ENCODE results near the gene JMJD8.
A peak's percentile ranks its signal among the peaks of the same experiment; 100 is the strongest.

The JMJD8 gene, protein sequence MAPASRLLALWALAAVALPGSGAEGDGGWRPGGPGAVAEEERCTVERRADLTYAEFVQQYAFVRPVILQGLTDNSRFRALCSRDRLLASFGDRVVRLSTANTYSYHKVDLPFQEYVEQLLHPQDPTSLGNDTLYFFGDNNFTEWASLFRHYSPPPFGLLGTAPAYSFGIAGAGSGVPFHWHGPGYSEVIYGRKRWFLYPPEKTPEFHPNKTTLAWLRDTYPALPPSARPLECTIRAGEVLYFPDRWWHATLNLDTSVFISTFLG

DNA sequence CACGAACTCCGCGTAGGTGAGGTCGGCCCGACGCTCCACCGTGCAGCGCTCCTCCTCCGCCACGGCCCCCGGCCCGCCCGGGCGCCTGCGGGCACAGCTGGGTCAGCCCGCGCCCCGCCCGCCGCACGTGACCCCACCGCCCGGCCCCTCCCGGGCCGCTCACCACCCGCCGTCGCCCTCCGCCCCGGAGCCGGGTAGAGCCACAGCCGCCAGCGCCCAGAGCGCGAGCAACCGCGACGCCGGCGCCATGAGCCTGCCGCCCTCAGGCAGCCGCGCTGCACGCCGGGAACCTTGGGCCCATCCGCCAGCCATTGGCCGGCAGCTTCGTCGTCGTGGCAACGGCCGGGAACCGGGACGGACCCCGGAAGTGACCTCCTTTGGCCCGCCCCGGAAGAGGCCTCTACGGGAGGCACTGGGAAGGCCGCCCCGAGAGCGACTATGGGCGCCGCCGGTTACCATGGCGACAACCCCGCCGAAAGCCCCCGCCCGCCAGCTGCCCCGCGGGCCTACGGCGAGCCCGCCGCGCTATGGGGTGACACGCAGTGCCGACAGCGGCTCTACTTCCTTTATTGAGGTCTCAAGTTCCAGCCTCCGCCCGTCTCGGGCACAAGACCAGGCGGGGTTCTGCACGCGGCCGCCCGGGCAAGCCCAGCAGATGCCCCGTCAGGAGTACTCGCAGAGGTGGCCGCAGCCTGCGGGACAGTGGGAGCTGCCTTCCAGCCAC is at the start of gene JMJD8:
Gene JMJD8 (minus strand): TSS at position 264 of the 724 bp plus-strand sequence. CDS start 15 bp downstream, at position 249.
- DNase-seq: peak; percentile 56

DNA sequence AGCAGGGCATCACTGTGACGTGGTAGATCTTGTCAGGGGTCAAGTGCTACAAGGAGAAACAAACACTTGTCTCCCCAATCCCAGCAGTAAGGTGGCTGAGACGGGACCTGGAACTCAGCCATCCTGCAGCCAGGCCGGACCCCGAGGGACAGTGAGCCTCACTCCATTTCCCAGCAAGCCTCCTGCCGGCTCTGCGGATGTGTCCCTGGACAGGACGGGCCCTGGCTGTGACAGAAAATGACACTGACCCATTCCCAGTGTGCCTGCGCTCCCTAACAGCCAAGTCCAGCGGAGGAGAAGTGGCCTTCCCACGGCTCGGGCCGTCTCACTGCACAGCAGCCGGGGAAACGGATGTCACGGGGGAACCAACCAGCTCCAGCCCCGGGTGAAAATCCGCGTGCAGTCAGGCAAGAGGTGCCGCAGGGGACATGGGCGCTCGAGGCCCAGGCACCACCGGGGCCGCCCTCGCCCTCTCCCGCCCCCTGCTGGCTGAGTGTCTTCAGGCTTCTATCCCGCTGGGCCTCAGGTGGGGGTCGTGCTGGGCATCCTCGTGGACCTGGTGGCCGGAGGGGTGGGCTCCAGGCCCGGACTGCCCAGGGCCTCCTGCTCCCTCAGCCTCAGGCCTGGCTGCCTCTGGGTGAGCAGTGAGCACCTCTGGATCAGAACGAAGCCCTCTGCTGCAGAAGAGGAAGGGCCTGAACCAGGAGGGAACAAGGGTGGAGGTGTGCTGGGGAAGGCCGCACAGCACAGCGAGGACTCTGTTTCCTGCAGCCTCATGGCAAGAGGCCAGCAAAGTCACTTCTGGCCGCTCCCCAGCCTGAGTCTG is 49.5 kb upstream of the JMJD8 start:
- no peak for DNase-seq

DNA sequence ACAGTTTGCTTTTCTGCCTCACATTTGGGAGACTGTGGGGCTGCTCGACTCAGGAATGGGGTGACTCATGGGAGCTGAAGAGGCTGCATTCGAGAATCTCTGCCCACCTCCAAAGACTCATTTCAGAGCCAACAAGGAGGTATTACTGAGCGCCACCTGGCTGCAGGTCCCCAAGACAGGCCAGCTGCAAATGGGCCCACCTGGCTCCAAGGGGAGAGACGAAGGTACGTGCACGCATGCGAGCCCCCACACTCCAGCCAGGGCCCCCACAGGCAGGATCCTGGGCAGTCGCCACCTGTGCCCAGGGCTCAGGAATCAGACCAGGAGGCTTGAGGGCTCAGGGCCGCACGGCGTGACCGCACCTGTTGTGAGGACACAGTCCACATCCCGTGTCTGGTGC is 48.8 kb upstream of the JMJD8 start:
- no peak for DNase-seq

DNA sequence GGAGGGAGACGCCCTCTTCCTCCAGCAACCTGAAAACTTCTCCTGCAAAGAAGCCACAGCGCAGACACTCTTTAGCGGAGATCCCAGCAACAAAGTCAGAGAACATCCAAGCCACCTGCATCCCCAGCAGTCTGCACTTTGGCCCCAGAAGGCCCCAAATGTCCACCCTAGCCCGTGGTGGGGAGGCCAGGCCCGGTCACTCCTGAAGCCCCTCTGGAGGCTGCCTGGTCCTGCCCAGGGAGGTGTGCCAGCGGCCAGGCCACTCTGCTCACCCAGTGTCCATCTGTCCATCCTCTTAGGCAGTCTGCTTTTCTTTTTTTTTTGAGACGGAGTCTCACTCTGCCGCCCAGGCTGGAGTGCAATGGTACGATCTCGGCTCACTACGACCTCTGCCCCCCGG is 48.2 kb upstream of the JMJD8 start:
- DNase-seq: no peak

DNA sequence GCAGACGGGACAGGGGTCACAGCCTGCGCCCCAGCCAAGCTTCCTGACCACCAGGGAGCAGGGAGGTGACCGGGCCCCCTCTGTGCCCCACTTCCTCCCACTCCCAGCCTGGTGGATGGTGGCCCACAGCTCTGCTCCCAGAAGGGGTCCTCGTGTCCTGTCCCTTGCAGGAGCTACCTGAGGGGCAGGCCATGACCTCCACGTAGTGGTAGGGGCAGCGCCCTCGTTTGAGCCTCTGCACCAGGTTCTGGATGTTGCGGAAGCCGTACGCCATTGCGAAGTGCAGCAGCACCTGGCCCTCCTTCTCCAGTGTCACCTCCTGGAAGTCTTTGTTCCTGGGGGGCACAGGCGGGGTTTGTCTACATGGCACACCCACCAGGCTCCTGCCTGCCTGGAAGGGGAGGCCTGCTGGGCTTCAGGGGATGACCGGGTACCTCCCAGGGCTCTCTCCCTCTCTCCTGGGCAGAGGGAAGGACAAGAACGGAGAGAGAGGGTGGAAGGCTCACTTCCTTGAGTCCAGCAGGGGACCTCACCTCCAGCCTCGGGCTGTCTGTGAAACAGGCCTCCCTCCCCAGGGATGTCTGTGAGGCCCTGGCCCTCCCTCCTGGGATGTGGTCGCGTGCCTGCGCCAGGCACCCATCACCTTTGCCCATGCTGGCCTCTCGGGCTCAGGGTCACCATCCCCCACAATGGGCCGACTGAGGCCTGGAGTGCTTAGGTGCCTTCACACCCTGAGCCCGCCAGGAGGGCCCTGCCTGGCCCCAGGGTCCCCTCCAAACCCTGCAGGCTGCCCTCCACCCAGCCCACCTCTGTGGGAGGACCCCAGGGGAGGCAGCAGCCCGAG is 46.8 kb upstream of the JMJD8 start:
- DNase-seq: no peak

DNA sequence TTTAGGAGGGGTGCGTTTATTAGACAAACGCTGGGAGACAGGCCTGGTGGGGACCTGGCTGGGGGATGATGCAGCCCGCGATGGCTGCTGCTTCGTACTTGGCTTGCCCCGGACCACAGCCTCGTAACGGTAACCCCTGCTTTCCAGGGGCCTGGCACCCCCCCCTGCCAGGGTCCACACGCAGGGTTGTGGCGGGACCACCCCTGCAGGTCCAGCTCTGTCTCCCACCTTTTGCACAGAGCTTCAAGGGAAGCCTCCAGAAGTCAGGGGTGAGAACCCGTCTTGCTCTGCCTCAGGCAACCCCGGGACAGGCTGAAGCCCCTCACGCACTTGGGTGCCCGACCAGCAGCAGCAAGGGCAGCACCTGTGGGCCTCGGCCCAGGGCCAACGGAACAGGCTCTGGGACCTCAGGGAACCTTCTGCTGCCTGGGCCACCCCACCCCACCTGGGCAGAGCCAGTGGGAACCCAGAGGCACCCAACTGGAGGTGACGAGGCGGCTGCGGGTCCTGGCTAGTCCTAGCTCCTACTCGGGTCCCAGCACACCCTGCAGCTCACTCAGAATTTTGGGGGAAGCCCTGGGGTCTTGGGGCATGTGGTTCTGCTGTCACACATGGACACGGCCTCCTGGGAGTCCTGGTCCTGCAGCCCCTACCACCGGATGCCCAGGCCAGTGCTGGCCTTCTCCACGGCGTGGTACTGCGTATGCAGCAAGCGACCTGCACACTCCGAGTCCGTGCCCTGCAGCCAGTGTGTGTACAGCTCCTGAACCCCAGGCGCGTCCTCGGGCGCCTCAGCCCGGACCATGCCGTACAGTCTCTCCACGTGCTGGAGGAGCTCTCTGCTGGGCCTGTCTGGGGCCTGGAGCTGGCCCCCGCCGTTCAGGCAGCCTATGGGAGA is 45.9 kb upstream of the JMJD8 start:
- DNase-seq: no peak

DNA sequence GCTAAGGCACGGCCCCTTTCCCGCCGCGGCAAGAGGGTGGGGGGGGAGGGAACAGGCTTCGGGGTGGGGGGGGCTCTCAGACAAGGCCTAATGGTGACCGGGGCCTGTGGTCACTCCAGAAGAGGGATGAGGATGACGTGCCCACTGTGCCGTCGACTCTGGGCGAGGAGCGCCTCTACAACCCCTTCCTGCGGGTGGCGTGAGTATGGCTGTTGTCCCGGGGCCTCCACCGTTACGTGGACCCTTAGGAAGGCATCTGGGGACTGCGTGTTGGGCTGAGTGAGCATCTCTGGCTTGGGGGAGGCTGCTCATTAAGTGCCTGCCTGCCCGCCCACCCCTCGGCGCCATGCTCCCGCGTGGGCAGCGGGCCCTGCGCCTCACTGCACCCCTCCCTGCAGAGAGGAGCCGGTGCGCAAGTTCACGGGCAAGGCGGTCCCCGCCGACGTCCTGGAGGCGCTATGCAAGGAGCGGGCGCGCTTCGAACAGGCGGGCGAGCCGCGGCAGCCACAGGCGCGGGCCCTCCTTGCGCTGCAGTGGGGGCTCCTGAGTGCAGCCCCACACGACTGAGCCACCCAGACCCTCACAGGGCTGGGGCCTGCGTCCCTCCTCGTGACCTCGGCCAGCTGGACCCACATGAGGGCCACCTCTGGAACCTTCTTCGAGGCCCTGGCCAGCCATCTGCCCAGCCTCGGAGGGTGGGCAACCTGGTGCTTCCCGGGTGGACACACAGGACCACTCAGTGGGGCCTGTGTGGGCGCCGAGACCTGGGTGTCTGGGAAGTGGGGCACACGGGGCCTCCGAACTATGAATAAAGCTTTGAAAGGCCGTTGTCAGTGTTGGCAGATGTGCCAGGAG is 45.0 kb upstream of the JMJD8 start:
- no peak for DNase-seq

DNA sequence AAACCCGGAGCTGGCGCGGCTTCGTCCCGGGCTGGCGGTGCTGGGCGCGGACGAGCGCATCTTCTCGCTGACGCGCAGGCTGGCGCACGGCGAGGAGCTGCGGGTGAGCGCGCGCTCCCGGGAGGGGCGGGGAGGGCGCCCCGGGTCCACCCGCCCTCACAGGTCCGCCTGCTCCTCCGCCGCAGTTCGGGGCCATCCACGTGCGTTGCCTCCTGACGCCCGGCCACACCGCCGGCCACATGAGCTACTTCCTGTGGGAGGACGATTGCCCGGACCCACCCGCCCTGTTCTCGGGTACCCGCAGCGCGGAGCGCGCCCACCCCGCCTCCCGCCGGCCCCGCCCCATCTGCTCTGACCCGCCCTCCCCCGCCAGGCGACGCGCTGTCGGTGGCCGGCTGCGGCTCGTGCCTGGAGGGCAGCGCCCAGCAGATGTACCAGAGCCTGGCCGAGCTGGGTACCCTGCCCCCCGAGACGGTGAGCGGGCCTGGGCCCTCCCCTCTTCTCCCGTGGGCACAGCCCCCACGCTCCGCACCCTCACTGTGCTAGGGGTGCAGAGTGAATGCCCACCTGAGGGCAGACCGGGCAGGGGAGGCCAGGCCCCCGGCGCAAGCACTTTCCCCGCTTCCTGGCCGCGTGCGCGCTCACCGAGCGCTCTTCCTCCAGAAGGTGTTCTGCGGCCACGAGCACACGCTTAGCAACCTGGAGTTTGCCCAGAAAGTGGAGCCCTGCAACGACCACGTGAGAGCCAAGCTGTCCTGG is 44.2 kb upstream of the JMJD8 start:
- DNase-seq: peak; percentile 59

DNA sequence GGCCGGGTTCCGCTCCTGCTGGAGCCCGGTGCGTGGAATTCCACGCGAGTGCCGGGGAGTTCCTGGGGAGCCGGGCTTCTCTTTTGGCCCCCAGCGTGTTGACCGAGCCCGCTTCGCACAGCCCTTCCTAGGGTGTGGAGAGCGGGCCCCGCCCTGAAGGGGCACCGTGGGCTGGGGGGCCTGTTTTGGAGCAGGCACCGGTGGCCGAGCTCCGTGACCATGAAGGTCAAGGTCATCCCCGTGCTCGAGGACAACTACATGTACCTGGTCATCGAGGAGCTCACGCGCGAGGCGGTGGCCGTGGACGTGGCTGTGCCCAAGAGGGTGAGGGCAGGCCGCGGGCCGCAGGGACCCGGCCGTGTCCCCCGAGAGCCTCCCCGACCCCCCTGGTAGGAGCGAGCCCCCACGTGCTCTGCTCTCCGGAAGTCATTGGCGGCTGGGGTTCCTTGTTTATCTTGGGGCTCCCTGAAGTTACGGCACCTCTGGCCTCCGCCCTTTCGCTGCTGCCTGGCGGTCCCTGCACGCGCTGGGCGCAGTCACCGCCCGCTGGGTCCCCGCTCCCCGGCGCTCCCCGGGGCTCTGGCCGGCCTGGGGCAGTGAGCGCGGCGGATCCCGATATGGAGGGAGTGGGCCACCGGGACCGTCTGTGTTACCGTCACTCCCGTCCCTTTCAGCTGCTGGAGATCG is 43.3 kb upstream of the JMJD8 start:
- DNase-seq: no peak

DNA sequence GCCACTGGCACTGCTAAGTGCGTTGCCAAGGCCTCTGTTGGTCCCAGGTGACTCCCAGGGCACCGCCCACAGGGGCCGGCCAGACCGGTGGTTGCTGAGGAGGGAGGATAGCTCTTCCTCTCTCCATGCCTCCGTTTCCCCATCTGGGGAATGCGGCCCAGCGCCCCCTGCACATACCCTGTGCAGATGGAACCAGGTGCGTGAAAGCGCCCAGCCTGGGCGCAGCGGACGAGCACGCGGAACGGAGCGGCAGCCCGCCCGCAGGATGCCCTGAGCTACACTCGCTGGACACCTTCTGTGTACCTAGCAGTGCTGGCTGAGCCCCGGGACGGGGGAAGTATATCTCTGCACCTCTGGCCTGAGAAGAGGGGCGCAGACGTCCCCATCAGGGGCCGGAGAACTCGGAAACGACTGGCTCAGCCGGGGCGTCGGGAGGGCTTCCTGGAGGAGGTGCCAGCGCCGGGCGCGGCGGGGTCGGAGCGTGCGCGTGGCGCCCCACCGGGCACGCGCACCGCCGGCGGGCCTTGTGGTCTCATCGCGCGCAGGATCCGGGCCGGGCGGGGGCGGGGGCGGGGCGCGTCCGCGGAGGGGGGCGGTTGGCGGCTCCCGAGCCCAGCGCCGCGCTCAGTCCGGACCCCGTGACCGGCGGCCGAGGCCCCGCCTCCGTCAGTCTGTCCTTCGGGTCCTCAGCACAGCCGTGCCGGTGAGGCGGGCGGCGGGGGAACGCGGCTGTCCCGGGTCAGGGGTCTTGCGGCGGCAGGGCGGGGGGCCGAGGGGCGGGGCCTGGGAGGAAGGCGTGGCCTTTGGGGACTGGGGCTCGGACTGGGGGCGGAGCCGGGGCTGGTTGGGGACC is 42.5 kb upstream of the JMJD8 start, which contains the start of the genes CCDC78 and HAGHL:
Gene CCDC78 (minus strand): TSS at position 6 of the 853 bp plus-strand sequence. CDS start 76 bp downstream, outside the sequence.
Gene HAGHL (plus strand): TSS at position 669 of the 853 bp plus-strand sequence. CDS start 404 bp downstream, outside the sequence.
- DNase-seq: peak; percentile 70

DNA sequence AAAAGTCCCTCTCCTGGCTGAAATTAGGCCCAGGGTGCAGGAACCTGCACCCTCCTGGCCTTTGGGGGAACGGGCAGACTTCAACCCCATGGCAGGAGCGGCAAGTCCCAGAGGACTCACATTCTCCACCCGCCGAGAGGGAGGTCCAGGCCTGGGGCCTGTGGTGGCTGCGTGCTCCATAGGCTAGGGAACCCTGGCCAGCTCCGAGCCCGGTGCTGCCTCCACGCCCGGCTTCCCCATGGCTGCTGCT is 42.0 kb upstream of the JMJD8 start:
- DNase-seq: no peak

DNA sequence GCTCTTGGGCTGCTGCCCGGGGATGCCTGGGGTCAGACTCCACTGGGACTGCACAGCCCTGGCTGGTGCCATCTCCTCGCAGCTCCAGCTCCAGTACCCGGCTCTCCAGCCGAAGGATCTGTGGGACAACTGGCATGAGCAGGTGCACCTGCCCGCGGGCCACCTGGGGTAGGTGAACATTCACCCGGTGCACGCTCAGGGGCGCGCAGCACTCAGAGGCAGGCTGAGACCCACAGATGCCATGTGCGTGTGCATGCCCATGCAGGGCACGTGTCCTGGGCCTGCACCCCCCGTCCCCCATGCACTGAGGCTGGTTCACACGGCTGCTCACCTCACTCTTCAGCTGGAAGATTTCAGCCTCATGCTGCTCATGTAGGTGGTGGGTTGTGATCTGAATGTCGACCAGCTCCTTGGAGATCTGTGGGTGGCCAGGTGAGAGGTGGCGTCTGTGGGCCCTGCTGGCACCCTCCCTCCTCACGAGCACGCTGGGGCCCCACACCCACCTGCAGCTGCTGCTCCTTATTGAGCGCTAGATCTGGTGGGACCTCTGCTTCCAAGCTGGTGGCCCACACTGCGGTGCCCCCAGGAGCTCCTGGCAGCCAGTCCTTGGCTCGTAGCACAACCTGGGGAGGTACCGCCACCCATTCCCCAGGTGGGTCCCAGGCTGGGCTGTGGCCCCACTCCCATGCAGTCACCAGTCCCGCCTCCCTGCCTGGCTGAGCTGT is 41.5 kb upstream of the JMJD8 start:
- no peak for DNase-seq

DNA sequence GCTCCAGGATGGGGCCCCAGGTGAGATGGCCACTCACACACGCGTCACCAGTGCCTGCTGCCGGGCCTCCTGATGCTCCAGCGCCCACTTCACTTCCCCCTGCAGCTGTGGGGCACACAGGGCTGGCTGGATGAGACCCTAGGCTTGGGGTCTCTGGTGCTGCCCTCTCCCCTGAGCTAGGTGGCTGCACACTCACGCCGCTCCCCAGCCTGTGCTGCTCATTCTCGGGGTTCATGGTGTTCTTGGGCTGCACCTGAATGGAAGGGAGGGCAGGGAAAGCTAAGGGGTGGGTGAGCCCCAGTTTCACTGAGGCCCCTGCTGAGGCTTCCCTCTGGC is 40.9 kb upstream of the JMJD8 start:
- DNase-seq: no peak

DNA sequence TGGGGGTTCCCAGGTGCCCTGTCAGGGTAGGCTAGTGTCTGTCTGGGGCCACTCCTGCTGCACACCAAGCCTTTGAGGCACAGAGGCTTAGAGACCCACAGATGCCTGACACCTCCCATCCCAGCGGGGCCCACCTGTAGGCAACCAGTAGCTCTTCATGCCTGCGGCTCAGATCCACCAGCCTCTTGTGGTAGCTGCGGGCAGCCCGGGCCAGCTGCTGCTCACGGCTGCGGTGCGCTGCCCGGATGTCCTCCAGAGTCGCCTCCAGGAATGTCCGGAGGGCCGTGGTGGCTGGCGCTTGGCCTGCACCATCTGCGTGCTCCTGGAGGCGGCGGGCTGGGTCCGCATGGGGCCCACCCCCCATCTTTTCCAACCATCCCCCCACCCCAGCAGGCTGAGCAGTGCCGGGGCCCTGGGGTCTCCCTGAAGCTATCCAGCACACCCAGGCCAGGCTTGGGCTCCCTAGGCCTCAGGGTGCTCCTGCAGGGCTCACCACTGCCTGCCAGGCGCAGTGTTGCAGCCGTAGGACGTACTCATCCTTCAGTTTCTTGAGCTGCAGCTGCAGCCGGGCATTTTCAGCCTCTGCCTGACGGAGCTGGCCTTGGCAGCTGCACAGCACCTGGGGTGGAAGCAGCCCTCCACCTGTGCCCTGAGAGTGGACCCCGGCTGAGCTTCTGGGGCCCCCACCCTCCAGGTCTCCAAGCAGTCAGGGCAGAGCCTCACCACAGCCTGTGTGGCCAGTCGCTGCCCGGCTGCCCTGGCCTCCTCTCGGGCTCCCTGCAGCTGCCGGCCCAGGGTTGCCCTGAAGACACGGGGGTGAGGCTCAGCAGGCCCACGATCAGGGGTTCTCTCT is 40.3 kb upstream of the JMJD8 start:
- DNase-seq: no peak

DNA sequence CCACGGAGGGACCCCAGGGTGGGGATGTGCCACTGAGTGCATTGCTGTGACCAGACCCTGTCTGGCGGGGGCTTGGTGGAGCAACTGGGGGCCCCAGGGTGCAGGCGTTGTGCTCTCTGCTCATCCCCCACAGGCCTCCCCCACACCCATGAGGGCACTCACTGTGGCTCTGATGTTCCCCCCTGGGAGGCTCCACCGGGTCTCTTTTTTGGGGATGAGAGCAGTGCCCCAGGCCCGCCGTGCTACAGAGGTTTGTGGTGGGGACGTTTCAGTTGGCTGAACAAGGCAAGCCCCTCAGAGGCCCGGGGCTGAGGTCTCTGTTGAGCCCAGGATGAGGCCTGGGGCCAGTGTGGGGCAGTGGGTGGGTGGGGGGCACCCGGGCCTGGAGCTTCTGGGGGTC is 39.6 kb upstream of the JMJD8 start:
- no peak for DNase-seq

DNA sequence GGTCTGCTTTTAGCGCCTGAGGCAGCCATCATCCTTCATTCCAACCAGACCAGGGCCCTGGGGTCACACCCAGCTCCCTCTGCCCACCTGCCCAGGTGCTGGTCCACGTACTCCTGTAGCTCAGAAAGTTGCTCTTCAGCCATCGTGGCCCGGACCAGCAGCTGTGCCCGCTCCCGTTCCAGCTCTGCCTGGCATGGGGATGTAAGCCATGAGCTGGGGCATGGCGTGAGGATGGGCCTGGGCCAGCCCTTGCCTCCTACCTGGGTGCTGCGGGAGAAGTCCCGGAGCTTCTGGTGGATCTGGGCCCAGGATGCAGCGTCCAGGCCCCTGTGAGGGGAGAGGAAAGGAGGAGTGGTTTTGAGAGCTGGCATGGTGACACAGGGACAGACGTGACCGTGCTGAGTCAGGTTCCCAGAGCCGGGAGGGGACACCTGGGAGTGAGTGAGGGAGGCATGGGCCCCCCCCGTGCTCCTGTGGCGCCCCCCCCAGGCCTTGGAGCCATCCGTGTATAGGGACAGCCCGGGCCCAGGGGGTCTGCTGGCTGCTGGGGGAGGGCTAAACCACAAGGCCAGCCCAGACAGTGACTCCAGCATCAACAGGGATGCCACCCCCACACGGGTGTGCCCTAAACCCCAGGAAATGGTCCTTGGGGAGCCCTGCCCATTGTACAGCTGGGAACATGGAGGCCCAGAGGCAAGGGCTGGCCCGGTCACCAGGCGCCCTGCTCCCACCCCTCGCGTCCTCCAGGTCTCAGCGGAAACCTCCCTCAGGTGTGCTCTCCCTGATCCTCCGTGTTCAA is 38.9 kb upstream of the JMJD8 start:
- no peak for DNase-seq

Data from NCI-H2227 treated with DMSO at 0.1 percent for 48 hours (cell line).